Esophagus squamous epithelium (tissue), 5 donors: ENCODE results near the gene ZDHHC11B. TPM values are rescaled to one million over a fixed set of nuclear protein-coding genes. Genes with fewer than 3 reads are reported as not detected.

Source experiments
- DNase-seq: peaks from one replicate; lab custom pipeline; 2025; lab: John Stamatoyannopoulos, UW
- H3K27ac ChIP-seq, 4 donors: fragments of 200-600 bp; sonication (generic); one replicate each; pipeline ENCODE4 v1.5.1; 2016 to 2019; ENCODE audit warnings: mild to moderate bottlenecking in 1 of 4
- H3K27me3 ChIP-seq, 4 donors: fragments of 200-600 bp; sonication (generic); 1 replicate in 3 of 4; 2 replicates in 1 of 4; pipeline versions ENCODE4 v1.5.1 to v1.6.0; 2017 to 2021; ENCODE audit warnings: antibody characterized with exemption in 1 of 4
- H3K36me3 ChIP-seq, 3 donors: fragments of 200-600 bp; sonication (generic); one replicate each; pipeline ENCODE4 v1.5.1; 2016 to 2019
- H3K4me1 ChIP-seq, 3 donors: fragments of 200-600 bp; sonication (generic); one replicate each; pipeline ENCODE4 v1.5.1; 2017 to 2019
- H3K4me3 ChIP-seq, 4 donors: fragments of 200-600 bp; sonication (generic); 1 replicate in 3 of 4; 2 replicates in 1 of 4; pipeline ENCODE4 v1.5.1; 2016 to 2019; ENCODE audit warnings: mild to moderate bottlenecking in 2 of 4, moderate library complexity in 1 of 4
- H3K9me3 ChIP-seq, 3 donors: fragments of 200-600 bp; sonication (generic); one replicate each; pipeline ENCODE4 v1.5.1; 2016 to 2019
- POLR2A ChIP-seq, 4 donors: fragments of 450-650 bp; IDR thresholded peaks; one replicate each; pipeline ENCODE4 v1.6.1; 2017; ENCODE audit warnings: antibody characterized with exemption in 4 of 4, mild to moderate bottlenecking in 4 of 4, moderate library complexity in 3 of 4
- WGBS, 2 donors: methylation state at CpG; one replicate each; pipeline ENCODE4 v1.1.5; 2018; 5-methylcytosine and 5-hydroxymethylcytosine counted together
- intact Hi-C: fragments of 100-400 bp; cut with DNase I; formaldehyde crosslinking; loops from one replicate; pipeline ENCODE4 v1.15.0; 2022
- total RNA-seq, 4 donors: library from RNA; depleted of rRNA; stranded (reverse); fragments of >200 nt; gene quantifications; one replicate each; pipeline ENCODE4 v1.1.0, GENCODE V29; 2016
- TF ChIP-seq, protein P1 (sequence below), 6 experiments: fragments of 450-650 bp in 4 of 6; fragments of 200-600 bp in 2 of 6; sonication (generic) in 2 of 6; IDR thresholded peaks; one replicate each; pipeline ENCODE4 v1.5.1; 2016 to 2019; ENCODE audit warnings: antibody characterized with exemption in 6 of 6, mild to moderate bottlenecking in 4 of 6, moderate library complexity in 4 of 6
- donor health status: DM: yes; HTN: yes; CAD: no.

ZDHHC11B gene
- total RNA-seq, 4 donors from 2014 or later, result 0.44 to 4.6 (median 2.7) TPM

DNA sequence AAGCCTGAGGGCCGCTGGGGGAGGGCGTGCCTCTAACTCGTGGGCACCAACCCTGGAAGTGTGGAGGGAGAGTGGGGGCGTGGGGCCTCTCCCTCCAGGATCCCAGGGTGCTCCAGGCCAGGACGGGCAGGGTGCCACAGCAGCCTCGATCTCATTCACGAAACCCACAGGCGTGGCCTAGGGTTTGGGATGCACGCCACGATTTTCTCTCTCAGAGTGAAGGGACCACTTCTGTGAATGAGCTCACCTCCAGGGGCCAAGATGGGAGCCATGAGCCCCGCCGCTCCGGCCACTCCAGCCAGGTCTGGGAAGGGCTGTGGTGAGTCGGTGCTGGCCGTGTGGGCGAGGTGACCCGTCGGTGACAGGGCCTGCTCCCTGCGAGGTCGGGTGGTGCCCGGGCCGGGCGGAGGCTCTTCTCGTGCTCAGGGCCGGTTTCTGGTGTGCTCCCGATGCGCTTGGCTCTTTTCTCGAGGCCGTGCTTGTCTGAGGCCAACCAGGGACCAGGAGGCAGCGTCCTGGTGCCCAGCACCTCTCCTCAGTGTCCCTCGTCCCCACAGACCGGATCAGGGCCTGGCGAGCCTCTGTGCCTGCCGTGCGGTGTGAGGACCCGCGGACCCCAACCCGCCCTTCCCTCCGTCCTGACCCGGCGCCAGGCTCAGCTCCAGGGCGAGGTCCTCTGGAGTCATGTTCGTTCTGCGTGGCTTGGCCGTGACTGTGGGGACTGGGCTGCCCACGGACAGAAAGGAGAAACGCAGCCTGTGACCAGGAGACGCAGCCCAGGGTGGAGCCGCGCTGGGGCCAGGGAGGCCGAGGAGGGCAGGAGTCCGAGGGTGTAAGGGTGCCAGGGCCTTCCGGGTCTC lies 122.4 kb downstream of the ZDHHC11B start:
- no peak overlapping the region for H3K4me3 ChIP-seq
- intact Hi-C loops, result no loop called here
- no peak for DNase-seq
- no peak overlapping the region for H3K27ac ChIP-seq
- 71 to 87% methylated on average over 9 to 12 of the region's 53 CpGs for whole genome bisulfite sequencing, 2 donors
- peaks cover 0 to 88% (median 11%) of the 10 kb centered on the region in 3 donors for H3K36me3 ChIP-seq
- H3K27me3 ChIP-seq, result no peaks in the 10 kb centered on the region
- peaks cover 0 to 17% (median 11%) of the 10 kb centered on the region in 3 donors for H3K4me1 ChIP-seq
- TF ChIP-seq, protein P1, sequence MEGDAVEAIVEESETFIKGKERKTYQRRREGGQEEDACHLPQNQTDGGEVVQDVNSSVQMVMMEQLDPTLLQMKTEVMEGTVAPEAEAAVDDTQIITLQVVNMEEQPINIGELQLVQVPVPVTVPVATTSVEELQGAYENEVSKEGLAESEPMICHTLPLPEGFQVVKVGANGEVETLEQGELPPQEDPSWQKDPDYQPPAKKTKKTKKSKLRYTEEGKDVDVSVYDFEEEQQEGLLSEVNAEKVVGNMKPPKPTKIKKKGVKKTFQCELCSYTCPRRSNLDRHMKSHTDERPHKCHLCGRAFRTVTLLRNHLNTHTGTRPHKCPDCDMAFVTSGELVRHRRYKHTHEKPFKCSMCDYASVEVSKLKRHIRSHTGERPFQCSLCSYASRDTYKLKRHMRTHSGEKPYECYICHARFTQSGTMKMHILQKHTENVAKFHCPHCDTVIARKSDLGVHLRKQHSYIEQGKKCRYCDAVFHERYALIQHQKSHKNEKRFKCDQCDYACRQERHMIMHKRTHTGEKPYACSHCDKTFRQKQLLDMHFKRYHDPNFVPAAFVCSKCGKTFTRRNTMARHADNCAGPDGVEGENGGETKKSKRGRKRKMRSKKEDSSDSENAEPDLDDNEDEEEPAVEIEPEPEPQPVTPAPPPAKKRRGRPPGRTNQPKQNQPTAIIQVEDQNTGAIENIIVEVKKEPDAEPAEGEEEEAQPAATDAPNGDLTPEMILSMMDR (IDR thresholded peaks at IDR 0.05), result no peak
- TF ChIP-seq POLR2A (IDR thresholded peaks at IDR 0.05), result no peak
- H3K9me3 ChIP-seq, result no peaks in the 10 kb centered on the region

DNA sequence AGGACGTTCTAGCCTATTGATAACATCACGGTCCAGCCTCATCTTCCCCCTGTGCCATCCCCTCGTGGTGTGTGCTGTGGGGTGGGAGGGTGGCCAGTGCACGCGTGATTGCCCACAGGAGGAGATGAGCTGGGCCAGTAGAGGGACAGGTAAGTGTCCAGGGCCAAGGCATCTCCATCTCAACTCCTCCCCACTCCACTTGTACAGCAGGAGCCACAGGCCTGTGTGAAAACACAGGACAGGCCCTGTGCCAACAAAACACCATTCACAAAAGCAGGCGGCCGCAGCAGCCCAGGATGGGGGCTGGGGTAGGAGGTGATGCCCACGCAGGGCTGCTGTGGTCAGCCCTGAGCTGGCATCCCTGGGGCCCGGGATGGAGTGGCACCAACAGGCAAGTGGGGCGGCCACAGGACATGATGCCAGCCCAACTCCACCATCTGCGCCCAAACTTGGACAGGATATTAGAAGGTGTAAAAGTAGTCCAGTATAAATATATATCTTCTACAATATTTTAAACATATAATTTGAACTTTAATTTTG lies 124.0 kb downstream of the ZDHHC11B start:
- Histone ChIP-seq H3K9me3 (no peaks in the 10 kb centered on the region), H3K4me1 (peaks cover 0 to 17% (median 11%) of the 10 kb centered on the region in 3 donors), H3K27me3 (no peaks in the 10 kb centered on the region), H3K27ac (no peak overlapping the region), H3K36me3 (peaks cover 0 to 88% (median 11%) of the 10 kb centered on the region in 3 donors), H3K4me3 (no peak overlapping the region)
- WGBS, 2 donors, result 90 to 94% methylated on average over 8 to 9 of the region's 11 CpGs
- intact Hi-C loops, result no loop called here
- TF ChIP-seq, protein P1 (IDR thresholded peaks at IDR 0.05), result no peak
- TF ChIP-seq POLR2A (IDR thresholded peaks at IDR 0.05), result no peak
- no peak for DNase-seq

Other genes starting within 250 kb of the ZDHHC11B start
- gene CEP72, start 172.4 kb downstream of the ZDHHC11B start, total RNA-seq, result 1 to 10 TPM; 2.7 to 8.6 (median 4.0) TPM
- 1 to 10 TPM; 1.7 to 5.8 (median 5.5) TPM for gene TPPP, start 91.4 kb downstream of the ZDHHC11B start, total RNA-seq
- 1 to 10 TPM; 1.1 to 7.0 (median 3.3) TPM for gene ZDHHC11, start 66.3 kb upstream of the ZDHHC11B start, total RNA-seq
- gene BRD9, start 108.1 kb upstream of the ZDHHC11B start, total RNA-seq, result 10 to 100 TPM; 16.1 to 35.7 (median 22.3) TPM
- 10 to 100 TPM in 2 of 4 donors, 1 to 10 TPM in 2; 3.2 to 17.7 (median 9.5) TPM for gene TRIP13, start 108.2 kb upstream of the ZDHHC11B start, total RNA-seq
- gene NKD2, start 224.1 kb upstream of the ZDHHC11B start, total RNA-seq, result 10 to 100 TPM in 1 of 4 donors, 1 to 10 TPM in 3; 1.2 to 11.3 (median 1.5) TPM